Naive thymus-derived CD8-positive, alpha-beta T cell (primary cell): ENCODE results near the gene RNF217. TPM values are rescaled to one million over a fixed set of nuclear protein-coding genes. Genes with fewer than 3 reads are reported as not detected.

Experiments used
- ATAC-seq, 2 donors: fragments of 150-1000 bp; cut with Tn5 transposase in 1 of 2; sonication (Bioruptor Pico), chemical (Tn5 transposase) in 1 of 2; 1 replicate in 1 of 2; 2 replicates in 1 of 2; pipeline ENCODE4 v1.10.0; 2021; ENCODE audit warnings: mild to moderate bottlenecking in 2 of 2, moderate library complexity in 2 of 2
- POLR2A ChIA-PET: fragments of 350-600 bp; sonication (Branson Sonifier 250); formaldehyde crosslinking; loops from one replicate; lab custom pipeline; 2021; ENCODE audit warnings: antibody characterized with exemption; lab: Charles Lee
- DNase-seq, 10 donors: peaks; one replicate each; pipeline versions ENCODE4 v3.0.0 to v3.0.0-alpha.2; 2020 to 2022
- H3K27ac Mint-ChIP-seq, 10 donors: one replicate each; pipeline ENCODE4 v1.8.0; 2020 to 2022; ENCODE audit warnings: mild to moderate bottlenecking in 10 of 10, mixed read lengths in 10 of 10, moderate library complexity in 4 of 10, inconsistent platforms in 1 of 10
- H3K27me3 Mint-ChIP-seq, 5 donors: one replicate each; pipeline ENCODE4 v1.8.0; 2021 to 2022; ENCODE audit warnings: mixed read lengths in 5 of 5
- H3K36me3 Mint-ChIP-seq, 3 donors: one replicate each; pipeline ENCODE4 v1.8.0; 2020 to 2022; ENCODE audit warnings: mixed read lengths in 3 of 3, mild to moderate bottlenecking in 2 of 3, inconsistent platforms in 1 of 3
- H3K4me1 Mint-ChIP-seq, 4 donors: one replicate each; pipeline ENCODE4 v1.8.0; 2021 to 2022; ENCODE audit warnings: mixed read lengths in 4 of 4
- H3K4me3 Mint-ChIP-seq, 10 donors: one replicate each; pipeline ENCODE4 v1.8.0; 2020 to 2022; ENCODE audit warnings: mild to moderate bottlenecking in 10 of 10, mixed read lengths in 10 of 10, moderate library complexity in 6 of 10, inconsistent platforms in 1 of 10
- H3K9me3 Mint-ChIP-seq, 9 donors: one replicate each; pipeline ENCODE4 v1.8.0; 2020 to 2022; ENCODE audit warnings: mixed read lengths in 9 of 9, mild to moderate bottlenecking in 3 of 9, inconsistent platforms in 1 of 9, moderate library complexity in 1 of 9
- polyA plus RNA-seq, 3 donors: library from polyadenylated mRNA; unstranded; fragments of 300-500 nt; fragmentation: Illumina TruSeq; gene quantifications; one replicate each; pipeline ENCODE4 v1.2.3, GENCODE V29; 2021
- total RNA-seq, 8 experiments: library from RNA in 2 of 8; stranded (reverse) in 2 of 8; gene quantifications; one replicate each; pipeline ENCODE4 v1.2.3 and lab custom pipeline; 2021 to 2026

The RNF217 gene
- total and polyA plus RNA-seq, 5 experiments from 2014 or later: 0.05 TPM; not detected in 4

- Mint-ChIP-seq H3K27ac (no peak overlapping the region), H3K9me3 (peaks cover 0 to 10% (median 0%) of the 10 kb centered on the region in 9 donors), H3K27me3 (peaks cover 2 to 20% (median 8%) of the 10 kb centered on the region in 5 donors), H3K36me3 (peaks cover 0 to 9% (median 0%) of the 10 kb centered on the region in 3 donors), H3K4me3 (no peak overlapping the region), H3K4me1 (peaks cover 0 to 3% (median 0%) of the 10 kb centered on the region in 4 donors)
- POLR2A ChIA-PET: no interaction called here
- DNase-seq: no peak
- no peak for ATAC-seq
These were observed 21.3 kb downstream of the RNF217 start for GRCh38 chr6:124983383-124984083.

- DNase-seq (no peak), ATAC-seq (no peak)
- H3K4me3 Mint-ChIP-seq: no peak overlapping the region
- H3K4me1 Mint-ChIP-seq: peaks cover 0 to 3% (median 0%) of the 10 kb centered on the region in 4 donors
- H3K27me3 Mint-ChIP-seq: peaks cover 0 to 12% (median 2%) of the 10 kb centered on the region in 5 donors
- H3K36me3 Mint-ChIP-seq: no peaks in the 10 kb centered on the region
- no peaks in the 10 kb centered on the region for H3K9me3 Mint-ChIP-seq
- POLR2A ChIA-PET: no interaction called here
- H3K27ac Mint-ChIP-seq: no peak overlapping the region
These were observed 22.6 kb downstream of the RNF217 start for GRCh38 chr6:124984668-124985338.

DNA sequence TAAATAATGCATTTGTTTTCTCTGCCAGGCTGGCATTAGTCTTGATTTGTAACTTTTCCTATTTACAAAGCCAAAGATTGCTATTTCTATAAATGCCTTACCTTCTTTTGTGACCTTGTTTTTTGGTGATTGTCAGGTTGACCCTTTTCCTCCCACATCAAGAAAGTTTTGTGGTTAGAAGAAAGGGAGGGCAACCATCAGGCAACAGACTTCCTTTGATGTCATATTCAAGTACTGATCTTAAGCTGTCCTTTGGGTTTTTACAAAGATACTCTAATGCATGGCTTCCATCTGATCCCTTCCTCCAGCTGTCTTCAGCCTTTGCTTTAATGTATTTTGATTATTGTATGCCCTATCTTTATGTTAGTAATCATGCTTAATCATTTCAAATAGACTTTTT, 23.9 kb downstream of the RNF217 start:
- Mint-ChIP-seq H3K27me3 (peaks cover 0 to 2% (median 1%) of the 10 kb centered on the region in 5 donors), H3K27ac (no peak overlapping the region), H3K4me1 (peaks cover 0 to 3% (median 0%) of the 10 kb centered on the region in 4 donors), H3K9me3 (no peaks in the 10 kb centered on the region), H3K36me3 (no peaks in the 10 kb centered on the region), H3K4me3 (no peak overlapping the region)
- ATAC-seq: no peak
- POLR2A ChIA-PET: no interaction called here
- DNase-seq: no peak

DNA sequence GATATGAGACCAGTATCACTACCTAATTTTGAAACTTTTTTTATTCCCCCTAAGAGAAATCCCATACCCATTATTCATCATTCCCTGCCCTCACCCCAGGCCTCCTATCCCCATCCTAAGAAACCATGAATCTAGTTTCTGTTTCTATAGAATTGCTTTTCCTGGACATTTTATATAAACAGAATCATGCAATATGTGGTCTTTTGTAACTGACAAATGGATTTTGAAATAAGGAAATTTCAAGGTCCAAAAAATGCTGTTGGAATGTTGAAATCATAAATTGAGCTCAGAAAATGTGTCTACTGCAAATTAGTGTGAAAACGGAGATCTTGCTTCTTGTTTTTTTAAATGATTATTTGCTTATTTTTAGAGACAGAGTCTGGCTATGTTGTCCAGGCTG, 25.1 kb downstream of the RNF217 start:
- Mint-ChIP-seq H3K9me3 (no peaks in the 10 kb centered on the region), H3K27me3 (peaks cover 0 to 4% (median 0%) of the 10 kb centered on the region in 5 donors), H3K4me3 (no peak overlapping the region), H3K4me1 (peaks cover 0 to 3% (median 0%) of the 10 kb centered on the region in 4 donors), H3K36me3 (no peaks in the 10 kb centered on the region), H3K27ac (no peak overlapping the region)
- POLR2A ChIA-PET: no interaction called here
- ATAC-seq (no peak), DNase-seq (no peak)

DNA sequence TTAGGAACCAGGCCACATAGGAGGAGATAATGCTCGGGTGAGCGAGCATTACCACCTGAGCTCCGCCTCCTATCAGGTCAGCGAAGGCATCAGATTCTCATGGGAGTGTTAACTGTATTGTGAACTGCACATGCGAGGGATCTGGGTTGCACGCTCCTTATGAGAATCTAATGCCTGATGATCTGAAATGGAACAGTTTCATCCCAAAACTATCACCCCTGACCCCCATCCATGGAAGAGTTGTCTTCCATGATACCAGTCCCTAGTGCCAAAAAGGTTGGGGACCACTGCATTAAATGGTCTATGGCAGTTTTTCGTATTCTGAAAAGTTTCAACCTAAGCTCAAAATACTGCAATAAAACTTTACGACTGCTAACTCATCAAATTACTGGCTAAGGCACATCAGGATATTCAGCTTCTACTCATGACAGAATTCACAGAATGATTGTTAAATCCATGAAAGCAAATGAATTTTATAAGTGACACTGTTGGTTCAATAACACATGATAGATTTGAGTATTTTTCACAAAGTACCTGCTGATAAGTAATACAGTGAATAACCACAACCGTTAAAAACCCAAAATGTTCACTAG, 25.9 kb downstream of the RNF217 start:
- Mint-ChIP-seq H3K9me3 (no peaks in the 10 kb centered on the region), H3K4me3 (no peak overlapping the region), H3K27ac (no peak overlapping the region), H3K4me1 (peaks cover 0 to 3% (median 0%) of the 10 kb centered on the region in 4 donors), H3K36me3 (no peaks in the 10 kb centered on the region), H3K27me3 (peaks cover 0 to 4% (median 0%) of the 10 kb centered on the region in 5 donors)
- ATAC-seq (no peak), DNase-seq (no peak)
- POLR2A ChIA-PET: no interaction called here

DNA sequence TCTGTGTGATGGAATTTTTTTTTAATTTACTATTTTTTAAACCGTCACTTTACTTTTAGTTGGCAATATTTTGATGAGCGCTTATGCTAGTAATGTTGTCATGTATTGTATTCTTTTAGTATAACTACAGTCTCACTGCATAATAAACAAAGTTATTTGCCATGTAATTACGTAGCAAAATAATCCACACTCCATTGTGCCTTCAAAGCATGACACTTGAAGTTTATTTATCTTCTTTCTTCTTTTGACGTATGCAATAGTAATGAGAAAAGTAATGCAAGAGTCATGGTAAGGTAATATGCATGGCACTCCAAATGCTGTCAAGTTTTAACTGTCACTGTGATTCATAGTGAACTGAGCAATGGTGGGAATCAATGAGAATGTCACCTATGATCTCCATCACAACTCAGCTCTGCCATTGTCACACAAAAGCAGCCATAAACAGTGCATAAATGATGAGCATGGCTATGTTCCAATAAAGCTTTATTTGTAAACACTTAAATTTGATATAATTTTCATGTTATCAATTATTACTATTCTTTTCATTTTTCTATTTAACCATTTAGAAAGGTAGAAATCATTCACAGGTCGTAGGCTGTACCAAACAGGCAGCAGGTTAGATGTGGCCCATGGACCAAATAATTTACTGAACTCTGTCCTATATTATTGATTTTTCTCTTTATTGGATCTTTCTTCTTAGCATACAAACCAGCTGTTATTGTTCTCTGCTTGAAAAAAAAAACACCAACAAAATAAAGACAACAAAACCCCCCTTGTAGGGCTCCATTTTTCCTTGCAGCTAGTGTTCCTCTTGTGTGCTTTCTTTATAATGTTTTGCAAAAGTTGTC, 27.1 kb downstream of the RNF217 start:
- peaks cover 0 to 9% (median 0%) of the 10 kb centered on the region in 5 donors for H3K27me3 Mint-ChIP-seq
- H3K9me3 Mint-ChIP-seq: no peaks in the 10 kb centered on the region
- DNase-seq (no peak), ATAC-seq (no peak)
- H3K4me1 Mint-ChIP-seq: peaks cover 0 to 3% (median 0%) of the 10 kb centered on the region in 4 donors
- no peaks in the 10 kb centered on the region for H3K36me3 Mint-ChIP-seq
- no peak overlapping the region for H3K4me3 Mint-ChIP-seq
- peak overlapping the region in 1 of 10 donors; percentile 12 for H3K27ac Mint-ChIP-seq
- POLR2A ChIA-PET: no interaction called here

DNA sequence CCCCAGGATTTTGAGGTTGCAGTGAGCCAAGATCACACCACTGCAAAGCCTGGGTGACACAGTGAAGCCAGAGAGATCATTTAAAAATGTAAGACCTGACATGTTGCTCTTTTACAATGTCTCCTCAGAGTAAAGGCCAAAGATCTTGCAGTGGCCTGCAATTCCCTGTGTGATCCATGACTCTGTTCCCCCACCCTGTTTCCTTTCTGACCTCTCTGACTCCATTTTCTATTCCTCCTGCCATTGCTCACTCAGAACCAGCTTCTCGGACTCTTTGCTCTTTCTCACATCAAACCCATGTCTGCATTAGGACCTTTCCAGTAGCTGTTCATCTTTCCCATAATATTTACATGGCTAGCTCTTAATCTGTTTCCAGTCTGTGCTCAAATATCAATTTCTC, 28.8 kb downstream of the RNF217 start:
- peaks cover 0 to 9% (median 0%) of the 10 kb centered on the region in 5 donors for H3K27me3 Mint-ChIP-seq
- H3K36me3 Mint-ChIP-seq: no peaks in the 10 kb centered on the region
- H3K9me3 Mint-ChIP-seq: no peaks in the 10 kb centered on the region
- no peak for ATAC-seq
- DNase-seq: no peak
- H3K4me1 Mint-ChIP-seq: peaks cover 0 to 3% (median 0%) of the 10 kb centered on the region in 4 donors
- H3K4me3 Mint-ChIP-seq: no peak overlapping the region
- H3K27ac Mint-ChIP-seq: no peak overlapping the region
- POLR2A ChIA-PET: no interaction called here

- peaks cover 0 to 9% (median 0%) of the 10 kb centered on the region in 5 donors for H3K27me3 Mint-ChIP-seq
- POLR2A ChIA-PET: no interaction called here
- H3K36me3 Mint-ChIP-seq: no peaks in the 10 kb centered on the region
- no peak overlapping the region for H3K4me3 Mint-ChIP-seq
- no peaks in the 10 kb centered on the region for H3K9me3 Mint-ChIP-seq
- no peaks in the 10 kb centered on the region for H3K4me1 Mint-ChIP-seq
- ATAC-seq (no peak), DNase-seq (no peak)
- no peak overlapping the region for H3K27ac Mint-ChIP-seq
These were observed 29.6 kb downstream of the RNF217 start for GRCh38 chr6:124991764-124992295.

GRCh38 chr6:124993327-124993726, 31.1 kb downstream of the RNF217 start:
- no peak overlapping the region for H3K27ac Mint-ChIP-seq

DNA sequence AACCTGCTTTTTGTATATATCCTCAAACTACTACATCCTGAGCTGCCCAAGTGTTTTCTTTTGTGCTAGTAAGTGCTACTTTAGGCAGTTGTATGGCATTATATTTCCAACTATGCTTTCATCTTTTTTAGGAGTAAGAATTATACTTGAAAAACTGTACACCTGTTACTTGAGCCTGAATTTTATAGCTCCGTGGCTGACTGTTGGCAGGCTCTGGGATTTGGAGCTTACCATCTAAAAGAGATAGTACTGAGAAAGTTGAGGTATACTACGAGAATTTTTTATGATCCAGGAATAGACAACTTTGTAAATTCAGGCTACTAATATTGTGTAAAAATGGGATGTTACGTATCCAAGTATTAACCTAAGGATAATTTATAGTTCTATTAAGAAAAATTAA, 32.4 kb downstream of the RNF217 start:
- no peaks in the 10 kb centered on the region for H3K36me3 Mint-ChIP-seq
- peaks cover 0 to 15% (median 0%) of the 10 kb centered on the region in 5 donors for H3K27me3 Mint-ChIP-seq
- POLR2A ChIA-PET: no interaction called here
- no peak overlapping the region for H3K4me3 Mint-ChIP-seq
- no peak for ATAC-seq
- no peak for DNase-seq
- H3K27ac Mint-ChIP-seq: no peak overlapping the region
- H3K9me3 Mint-ChIP-seq: no peaks in the 10 kb centered on the region
- H3K4me1 Mint-ChIP-seq: no peaks in the 10 kb centered on the region

More at GRCh38 chr6:124993327-124993726, 31.1 kb downstream of the RNF217 start:
- no peak for DNase-seq
- H3K36me3 Mint-ChIP-seq: no peaks in the 10 kb centered on the region
- no peaks in the 10 kb centered on the region for H3K9me3 Mint-ChIP-seq
- H3K4me3 Mint-ChIP-seq: no peak overlapping the region
- H3K27me3 Mint-ChIP-seq: peaks cover 0 to 15% (median 0%) of the 10 kb centered on the region in 5 donors
- POLR2A ChIA-PET: no interaction called here
- H3K4me1 Mint-ChIP-seq: no peaks in the 10 kb centered on the region
- no peak for ATAC-seq

GRCh38 chr6:124995131-124995530, 32.9 kb downstream of the RNF217 start:
- ATAC-seq (no peak), DNase-seq (no peak)
- POLR2A ChIA-PET: no interaction called here
- H3K27me3 Mint-ChIP-seq: peaks cover 0 to 15% (median 0%) of the 10 kb centered on the region in 5 donors
- no peak overlapping the region for H3K4me3 Mint-ChIP-seq
- no peak overlapping the region for H3K27ac Mint-ChIP-seq
- no peaks in the 10 kb centered on the region for H3K9me3 Mint-ChIP-seq
- no peaks in the 10 kb centered on the region for H3K36me3 Mint-ChIP-seq
- no peaks in the 10 kb centered on the region for H3K4me1 Mint-ChIP-seq

DNA sequence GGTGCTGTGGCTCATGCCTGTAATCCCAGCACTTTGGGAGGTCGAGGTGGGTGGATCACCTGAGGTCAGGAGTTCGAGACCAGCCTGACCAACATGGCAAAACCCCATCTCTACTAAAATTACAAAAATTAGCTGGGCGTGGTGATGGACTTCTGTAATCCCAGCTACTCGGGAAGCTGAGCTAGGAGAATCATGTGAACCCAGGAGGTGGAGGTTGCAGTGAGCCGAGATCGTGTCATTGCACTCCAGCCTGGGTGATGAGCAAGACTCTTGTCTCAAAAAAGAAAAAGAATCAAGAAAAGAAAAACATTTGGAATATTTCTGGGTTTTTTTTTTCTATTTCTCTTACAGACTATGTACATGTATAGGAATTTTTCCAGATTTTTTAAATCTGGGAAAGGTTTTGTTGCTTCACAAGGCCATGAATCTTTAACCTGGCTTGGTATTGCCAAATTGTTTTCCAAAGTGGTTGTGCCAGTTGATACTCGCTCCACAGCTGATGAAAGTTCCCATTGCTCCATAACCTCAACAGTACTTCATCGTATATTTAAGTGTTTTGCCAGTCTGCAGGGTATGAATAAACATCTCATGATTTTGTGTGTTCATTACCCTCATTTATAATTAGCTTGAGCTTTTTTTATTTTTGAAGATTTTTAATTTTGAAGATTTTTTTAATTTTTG, 33.5 kb downstream of the RNF217 start:
- H3K27me3 Mint-ChIP-seq: peaks cover 0 to 15% (median 0%) of the 10 kb centered on the region in 5 donors
- no peak overlapping the region for H3K27ac Mint-ChIP-seq
- DNase-seq: no peak
- no peaks in the 10 kb centered on the region for H3K9me3 Mint-ChIP-seq
- H3K4me1 Mint-ChIP-seq: no peaks in the 10 kb centered on the region
- POLR2A ChIA-PET: no interaction called here
- H3K36me3 Mint-ChIP-seq: no peaks in the 10 kb centered on the region
- ATAC-seq: no peak
- no peak overlapping the region for H3K4me3 Mint-ChIP-seq
